Keratinocyte (primary cell): ENCODE results near the gene SPATA6L. TPM values are rescaled to one million over a fixed set of nuclear protein-coding genes. Genes with fewer than 3 reads are reported as not detected.

Experiments
- DNase-seq: peaks from one replicate; pipeline ENCODE4 v3.0.0-alpha.2; 2011; ENCODE audit warnings: low read depth, missing footprints, low spot score
- FAIRE-seq: peaks from 2 replicates; lab custom pipeline; 2011; peaks lifted over from hg19 to GRCh38; lab: Jason Lieb, UNC
- H2AFZ ChIP-seq: 2 replicates; pipeline ENCODE4 v1.6.0; 2012; ENCODE audit warnings: low read length, control low read depth, inconsistent platforms; ENCODE audit not compliant: control insufficient read depth
- H3K27ac ChIP-seq: 2 replicates; pipeline ENCODE4 v1.5.1; 2011; ENCODE audit warnings: low read length; ENCODE audit not compliant: control insufficient read depth, insufficient read depth
- H3K27me3 ChIP-seq: 3 replicates; pipeline ENCODE4 v1.6.0; 2011; ENCODE audit warnings: low read length; ENCODE audit not compliant: control insufficient read depth, insufficient read depth; ENCODE audit errors: extremely low read depth
- H3K36me3 ChIP-seq, 2 experiments: 2 replicates in 1 of 2; 3 replicates in 1 of 2; pipeline ENCODE4 v1.5.1; 2011; ENCODE audit warnings: low read length in 2 of 2, mild to moderate bottlenecking in 1 of 2; ENCODE audit not compliant: control insufficient read depth in 2 of 2, insufficient read depth in 2 of 2; ENCODE audit errors: extremely low read depth in 1 of 2
- H3K4me1 ChIP-seq: 3 replicates; pipeline ENCODE4 v1.5.1; 2011; ENCODE audit warnings: low read length; ENCODE audit not compliant: control insufficient read depth, insufficient read depth; ENCODE audit errors: extremely low read depth
- H3K4me2 ChIP-seq: 3 replicates; pipeline ENCODE4 v1.6.0; 2011; ENCODE audit warnings: low read depth, low read length; ENCODE audit not compliant: control insufficient read depth, insufficient read depth; ENCODE audit errors: extremely low read depth
- H3K4me3 ChIP-seq, 3 experiments: fragments of 200-600 bp in 1 of 3; sonication (generic) in 1 of 3; 2 replicates in 2 of 3; 3 replicates in 1 of 3; pipeline ENCODE4 v1.5.1; 2011 to 2016; ENCODE audit warnings: low read length in 3 of 3, mild to moderate bottlenecking in 3 of 3, control low read depth in 2 of 3, inconsistent platforms in 1 of 3, low read depth in 1 of 3, mixed read lengths in 1 of 3, mixed run types in 1 of 3, moderate library complexity in 1 of 3; ENCODE audit not compliant: control insufficient read depth in 2 of 3, insufficient read depth in 2 of 3; ENCODE audit errors: extremely low read depth in 1 of 3
- H3K79me2 ChIP-seq: 2 replicates; pipeline ENCODE4 v1.6.0; 2012; ENCODE audit warnings: low read length; ENCODE audit not compliant: control insufficient read depth, insufficient read depth
- H3K9ac ChIP-seq: 3 replicates; pipeline ENCODE4 v1.6.0; 2011; ENCODE audit warnings: low read length; ENCODE audit not compliant: control insufficient read depth, insufficient read depth; ENCODE audit errors: extremely low read depth
- H3K9me1 ChIP-seq: 3 replicates; pipeline ENCODE4 v1.6.0; 2011; ENCODE audit warnings: low read length; ENCODE audit not compliant: control insufficient read depth, insufficient read depth; ENCODE audit errors: extremely low read depth
- H3K9me3 ChIP-seq: 2 replicates; pipeline ENCODE4 v1.5.1; 2012; ENCODE audit warnings: low read depth, low read length; ENCODE audit not compliant: control insufficient read depth
- H4K20me1 ChIP-seq: 3 replicates; pipeline ENCODE4 v1.6.0; 2011; ENCODE audit warnings: low read length; ENCODE audit not compliant: control insufficient read depth, insufficient read depth; ENCODE audit errors: extremely low read depth
- CTCF ChIP-seq, 3 experiments: IDR thresholded peaks in 1 of 3; conservative IDR thresholded peaks in 1 of 3; optimal IDR thresholded peaks in 1 of 3; 2 replicates in 2 of 3; 3 replicates in 1 of 3; pipeline versions ENCODE3 to v1.5.1; 2011; ENCODE audit warnings: low read length in 3 of 3, mild to moderate bottlenecking in 3 of 3, moderate library complexity in 2 of 3, control low read depth in 1 of 3, inconsistent platforms in 1 of 3; ENCODE audit not compliant: insufficient read depth in 2 of 3; ENCODE audit errors: extremely low read depth in 1 of 3
- EZH2 ChIP-seq: IDR thresholded peaks from one replicate; pipeline ENCODE4 v1.6.1; 2012; ENCODE audit warnings: inconsistent platforms, mild to moderate bottlenecking, low read length, moderate library complexity
- dilution Hi-C: fragments of 300-500 bp; cut with MboI; formaldehyde crosslinking; loops from one replicate; pipeline ENCODE4 v1.7.0; 2020; ENCODE audit warnings: low sequenced_read_pairs; ENCODE audit not compliant: extremely low pct_ligation_motif_present
- polyA plus RNA-seq, 5 experiments: library from polyadenylated mRNA; depleted of rRNA in 3 of 5; stranded (reverse) in 3 of 5; stranded (forward) in 1 of 5; unstranded in 1 of 5; fragments of >200 nt; gene quantifications; 1 replicate in 1 of 5; 2 replicates in 3 of 5; 3 replicates in 1 of 5; pipeline versions ENCODE4 v1.2.1 to v1.2.3, GENCODE V29; 2011 to 2012; ENCODE audit warnings: missing spikeins in 2 of 5, low read depth in 1 of 5, low replicate concordance in 1 of 5

SPATA6L gene
- polyA plus RNA-seq, 1 donor (not counting 4 experiments of a cell fraction or from before 2014, with no cell fraction given), result 0.92 TPM

- Histone ChIP-seq H3K9me3 (no peaks in the 10 kb centered on the region), H3K4me3 (no peak overlapping the region), H3K9ac (no peak overlapping the region), H3K79me2 (no peaks in the 10 kb centered on the region), H3K4me1 (no peaks in the 10 kb centered on the region), H3K27ac (no peak overlapping the region), H3K36me3 (no peaks in the 10 kb centered on the region), H3K27me3 (peaks cover 2% of the 10 kb centered on the region), H4K20me1 (no peaks in the 10 kb centered on the region), H2AFZ (no peak overlapping the region), H3K4me2 (no peak overlapping the region), H3K9me1 (no peaks in the 10 kb centered on the region)
- TF ChIP-seq EZH2 (no peak), CTCF (optimal IDR thresholded peaks at IDR 0.05 in 1 of 3, IDR thresholded peaks at IDR 0.05 in 1 of 3, conservative IDR thresholded peaks at IDR 0.05 in 1 of 3; ENCODE audit: extremely low read depth in 1 of 3, insufficient read depth in 2 of 3, low read length in 3 of 3) (no peak)
- no peak for DNase-seq
- FAIRE-seq, result no peak
- dilution Hi-C loops, result no loop called here
Observed at GRCh38 chr9:4590430-4591122, 75.7 kb downstream of the SPATA6L start.

- no peak overlapping the region for H3K4me2 ChIP-seq
- H3K27ac ChIP-seq, result no peak overlapping the region
- no peak overlapping the region for H3K4me3 ChIP-seq
- no peaks in the 10 kb centered on the region for H3K36me3 ChIP-seq
- no peak overlapping the region for H3K9ac ChIP-seq
- H3K9me1 ChIP-seq, result no peaks in the 10 kb centered on the region
- H3K27me3 ChIP-seq, result peaks cover 2% of the 10 kb centered on the region
- DNase-seq, result no peak
- H2AFZ ChIP-seq, result no peak overlapping the region
- no peak for TF ChIP-seq EZH2
- no peak for TF ChIP-seq CTCF (optimal IDR thresholded peaks at IDR 0.05 in 1 of 3, IDR thresholded peaks at IDR 0.05 in 1 of 3, conservative IDR thresholded peaks at IDR 0.05 in 1 of 3; ENCODE audit: extremely low read depth in 1 of 3, insufficient read depth in 2 of 3, low read length in 3 of 3)
- H4K20me1 ChIP-seq, result no peaks in the 10 kb centered on the region
- dilution Hi-C loops, result no loop called here
- H3K79me2 ChIP-seq, result no peaks in the 10 kb centered on the region
- no peaks in the 10 kb centered on the region for H3K9me3 ChIP-seq
- no peak for FAIRE-seq
- H3K4me1 ChIP-seq, result no peaks in the 10 kb centered on the region
Observed at GRCh38 chr9:4588721-4589120, 77.6 kb downstream of the SPATA6L start.
